Colonic mucosa (tissue), 4 donors: Measurements from ENCODE around the gene CYB5R3. TPM values are rescaled to one million over a fixed set of nuclear protein-coding genes. Genes with fewer than 3 reads are reported as not detected.

Experiments used
- DNase-seq: peaks from one replicate; pipeline ENCODE4 v3.0.0-alpha.2; 2020
- H3K27ac ChIP-seq: fragments of 200-600 bp; one replicate; pipeline ENCODE4 v1.8.0; 2021
- H3K27me3 ChIP-seq: fragments of 200-600 bp; one replicate; pipeline ENCODE4 v1.8.0; 2021
- H3K36me3 ChIP-seq: fragments of 200-600 bp; one replicate; pipeline ENCODE4 v1.8.0; 2021
- H3K4me1 ChIP-seq: fragments of 200-600 bp; one replicate; pipeline ENCODE4 v1.8.0; 2021; ENCODE audit warnings: mild to moderate bottlenecking
- H3K4me3 ChIP-seq: fragments of 200-600 bp; one replicate; pipeline ENCODE4 v1.8.0; 2021
- H3K9ac ChIP-seq, 2 donors: one replicate each; pipeline ENCODE4 v1.7.0; 2013; ENCODE audit warnings: control low read depth in 2 of 2, low read depth in 2 of 2, low read length in 2 of 2
- H3K9me3 ChIP-seq: fragments of 200-600 bp; one replicate; pipeline ENCODE4 v1.8.0; 2021
- CTCF ChIP-seq: fragments of 200-600 bp; IDR thresholded peaks from one replicate; pipeline ENCODE4 v1.8.0; 2022; ENCODE audit warnings: antibody characterized with exemption, mild to moderate bottlenecking
- intact Hi-C: fragments of 100-400 bp; cut with DNase I; formaldehyde crosslinking; loops from one replicate; pipeline ENCODE4 v1.14.1; 2022
- total RNA-seq, 2 donors: library from RNA; stranded (reverse); fragmentation: NEBNext Ultra II Directional in 1 of 2; extraction: Animal tissue kit (Norgen Biotek cat#: 25700) in 1 of 2; gene quantifications; one replicate each; pipeline ENCODE4 v1.2.1, GENCODE V29; 2021
- donor health status: healthy.
- donor health status: DM: no; HTN: no; CAD: no.
- donor health status: DM: no; HTN: no; CAD: no.

CYB5R3 gene
- total RNA-seq, 2 donors from 2014 or later = 105 to 133 TPM

DNA sequence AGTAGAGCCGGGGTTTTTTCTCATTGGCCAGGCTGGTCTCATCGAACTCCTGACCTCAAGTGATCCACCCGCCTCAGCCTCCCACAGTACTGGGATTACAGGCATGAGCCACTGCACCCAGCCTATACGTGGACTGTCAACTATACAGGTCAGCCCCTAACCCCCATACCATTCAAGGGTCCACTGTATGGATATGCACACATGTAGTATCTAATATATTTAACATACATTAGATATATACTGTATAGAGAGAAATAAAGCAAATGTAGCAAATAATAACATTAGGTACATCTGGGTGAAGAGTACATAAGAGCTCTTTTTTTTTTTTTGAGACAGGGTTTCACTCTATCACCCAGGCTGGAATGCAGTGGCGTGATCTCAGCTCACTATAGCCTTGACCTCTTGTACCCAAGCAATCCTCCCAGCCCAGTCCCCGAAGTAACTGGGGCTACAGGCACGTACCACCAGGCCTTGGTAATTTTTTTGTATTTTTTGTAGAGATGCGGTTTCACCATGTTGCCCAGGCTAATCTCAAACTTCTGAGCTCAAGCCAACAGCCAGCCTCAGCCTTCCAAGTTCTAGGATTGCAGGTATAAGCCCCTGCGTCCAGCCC, 7.3 kb downstream of the CYB5R3 start:
- TF ChIP-seq CTCF = no peak
- H3K4me3 ChIP-seq = no peak overlapping the region
- no peaks in the 10 kb centered on the region for H3K9me3 ChIP-seq
- intact Hi-C loops = no loop called here
- no peak overlapping the region for H3K27ac ChIP-seq
- H3K27me3 ChIP-seq = no peaks in the 10 kb centered on the region
- no peaks in the 10 kb centered on the region for H3K36me3 ChIP-seq
- H3K9ac ChIP-seq = no peak overlapping the region
- H3K4me1 ChIP-seq = peaks cover 35% of the 10 kb centered on the region
- DNase-seq = no peak

DNA sequence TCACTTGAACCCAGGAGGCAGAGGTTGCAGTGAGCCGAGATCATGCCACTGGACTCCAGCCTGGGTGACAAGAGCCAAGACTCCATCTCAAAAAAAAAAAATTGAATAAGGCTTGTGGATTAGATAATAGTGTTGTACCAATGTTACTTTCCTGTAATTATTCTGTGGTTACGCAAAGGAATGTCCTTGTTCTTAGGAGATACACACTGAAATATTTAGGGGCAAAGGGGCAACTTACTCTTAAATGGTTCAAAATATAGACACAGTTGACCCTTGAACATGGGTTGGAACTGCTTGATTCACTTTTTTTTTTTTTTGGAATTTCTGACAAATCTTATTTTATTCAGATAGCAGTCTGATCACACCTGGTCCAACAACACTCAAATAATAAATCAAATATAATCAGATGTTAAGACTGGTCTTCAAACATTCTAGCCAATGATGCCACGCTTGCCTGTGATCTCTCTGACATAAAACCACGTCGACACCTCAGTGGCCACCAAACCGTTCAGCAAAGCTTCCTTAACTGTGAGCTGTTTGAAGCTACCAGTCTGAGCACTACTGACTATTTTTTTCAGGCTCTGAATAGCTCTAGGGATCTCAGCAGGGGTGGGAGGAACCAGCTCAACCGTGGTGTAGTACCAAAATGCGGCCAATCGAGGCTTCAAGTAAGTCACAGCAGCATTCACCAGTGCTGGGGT, 9.5 kb downstream of the CYB5R3 start:
- Histone ChIP-seq H3K36me3 (no peaks in the 10 kb centered on the region), H3K4me1 (peaks cover 15% of the 10 kb centered on the region), H3K4me3 (no peak overlapping the region), H3K27me3 (no peaks in the 10 kb centered on the region), H3K9me3 (no peaks in the 10 kb centered on the region), H3K9ac (no peak overlapping the region), H3K27ac (no peak overlapping the region)
- intact Hi-C loops = no loop called here
- no peak for TF ChIP-seq CTCF
- DNase-seq = no peak

DNA sequence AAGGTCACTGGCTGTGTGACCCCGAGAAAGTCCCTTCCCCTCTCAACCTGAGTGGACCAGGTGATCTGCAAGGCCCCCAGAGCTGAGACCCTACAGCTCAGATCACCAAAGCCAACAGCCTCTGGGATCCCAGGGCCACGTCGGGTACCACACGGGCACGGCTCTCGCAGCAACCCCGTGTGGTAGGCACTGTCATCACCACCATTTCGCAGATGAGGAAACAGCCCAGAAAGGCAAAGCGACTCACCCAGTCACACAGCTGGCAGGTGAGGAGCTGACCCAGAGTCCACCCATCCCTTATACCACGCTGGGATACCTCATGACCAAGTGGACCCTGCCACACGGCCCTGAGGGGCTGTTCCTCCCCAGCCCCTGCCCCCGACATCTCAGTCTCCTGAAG, 11.6 kb downstream of the CYB5R3 start:
- intact Hi-C loops = no loop called here
- no peaks in the 10 kb centered on the region for H3K9me3 ChIP-seq
- no peaks in the 10 kb centered on the region for H3K27me3 ChIP-seq
- H3K4me3 ChIP-seq = no peak overlapping the region
- H3K9ac ChIP-seq = no peak overlapping the region
- peaks cover 4% of the 10 kb centered on the region for H3K36me3 ChIP-seq
- TF ChIP-seq CTCF = no peak
- peaks cover under 1% of the 10 kb centered on the region for H3K4me1 ChIP-seq
- H3K27ac ChIP-seq = no peak overlapping the region
- no peak for DNase-seq

GRCh38 chr22:42636506-42636905, 12.7 kb downstream of the CYB5R3 start:
- H3K36me3 ChIP-seq = peaks cover 6% of the 10 kb centered on the region
- H3K4me3 ChIP-seq = no peak overlapping the region
- intact Hi-C loops = no loop called here
- H3K4me1 ChIP-seq = no peaks in the 10 kb centered on the region
- TF ChIP-seq CTCF = no peak
- H3K27ac ChIP-seq = no peak overlapping the region
- no peak overlapping the region for H3K9ac ChIP-seq
- no peaks in the 10 kb centered on the region for H3K9me3 ChIP-seq
- DNase-seq = no peak
- H3K27me3 ChIP-seq = no peaks in the 10 kb centered on the region

- Histone ChIP-seq H3K27me3 (no peaks in the 10 kb centered on the region), H3K9ac (no peak overlapping the region), H3K27ac (peak overlapping the region; percentile 60), H3K9me3 (no peaks in the 10 kb centered on the region), H3K36me3 (peaks cover 9% of the 10 kb centered on the region), H3K4me3 (no peak overlapping the region), H3K4me1 (no peaks in the 10 kb centered on the region)
- intact Hi-C loops = no loop called here
- TF ChIP-seq CTCF = no peak
- DNase-seq = peak; percentile 34
Measured at GRCh38 chr22:42635531-42635930, 13.7 kb downstream of the CYB5R3 start.
